HG02938 (cell line): ENCODE results near the gene APOF.
A peak's percentile ranks its signal among the peaks of the same experiment; 100 is the strongest.
"Not testable (repeated sequence)": the region's sequence is repeated elsewhere in the genome, so short reads cannot be mapped to it uniquely, and the experiment has no call there.

Source experiments
- ATAC-seq: cut with Tn5 transposase; IDR thresholded peaks from one replicate; pipeline ENCODE4 v1.9.1; 2021; ENCODE audit warnings: mild to moderate bottlenecking, moderate library complexity; ENCODE audit not compliant: unreplicated experiment

The APOF gene

GRCh38 chr12:56374726-56375597 lies 12.3 kb upstream of the APOF start:
- peak; percentile 32 for ATAC-seq

- no peak for ATAC-seq
Observed at GRCh38 chr12:56373515-56373914, 10.9 kb upstream of the APOF start.

- ATAC-seq = no peak
Observed at GRCh38 chr12:56366948-56367347, 4.3 kb upstream of the APOF start.

- no peak for ATAC-seq
Observed at GRCh38 chr12:56361487-56362129, 1.0 kb downstream of the APOF start.

GRCh38 chr12:56359851-56360767 lies 2.5 kb downstream of the APOF start, which contains the start of gene STAT2:
STAT2 (minus strand) TSS chr12:56360107; CDS start chr12:56356571, 3,536 bp downstream.
- ATAC-seq = peak; percentile 96

- no peak for ATAC-seq
Observed at GRCh38 chr12:56358836-56359532, 3.7 kb downstream of the APOF start.

- no peak for ATAC-seq
Observed at GRCh38 chr12:56351325-56351724, 11.3 kb downstream of the APOF start.

GRCh38 chr12:56350662-56351061 lies 12.0 kb downstream of the APOF start:
- ATAC-seq = no peak

- no peak for ATAC-seq
Observed at GRCh38 chr12:56348776-56349175, 13.9 kb downstream of the APOF start.

GRCh38 chr12:56347255-56347654 lies 15.4 kb downstream of the APOF start:
- ATAC-seq = not testable (repeated sequence)

- ATAC-seq = no peak
Observed at GRCh38 chr12:56346675-56347074, 16.0 kb downstream of the APOF start.

GRCh38 chr12:56342290-56342689 lies 20.4 kb downstream of the APOF start:
- ATAC-seq = not testable (repeated sequence)

- no peak for ATAC-seq
Observed at GRCh38 chr12:56341616-56342015, 21.0 kb downstream of the APOF start.

GRCh38 chr12:56339158-56339422 lies 23.6 kb downstream of the APOF start:
- ATAC-seq = no peak

- no peak for ATAC-seq
Observed at GRCh38 chr12:56338308-56339157, 24.1 kb downstream of the APOF start, which contains the start of gene IL23A. IL23A (plus strand) TSS chr12:56338884; CDS start chr12:56339045, 161 bp downstream.

GRCh38 chr12:56337753-56338251 lies 24.9 kb downstream of the APOF start:
- no peak for ATAC-seq

- ATAC-seq = no peak
Observed at GRCh38 chr12:56336361-56337167, 26.1 kb downstream of the APOF start.

GRCh38 chr12:56335527-56335926 lies 27.1 kb downstream of the APOF start:
- ATAC-seq = not testable (repeated sequence)

- no peak for ATAC-seq
Observed at GRCh38 chr12:56334490-56334793, 28.2 kb downstream of the APOF start.
